Smooth muscle cell of the brain vasculature (primary cell): ENCODE data around the gene BEAN1.

Source experiments
- DNase-seq: peaks from one replicate; pipeline ENCODE4 v3.0.0-alpha.2; 2012; ENCODE audit warnings: low read depth, low spot score

The BEAN1 gene, protein sequence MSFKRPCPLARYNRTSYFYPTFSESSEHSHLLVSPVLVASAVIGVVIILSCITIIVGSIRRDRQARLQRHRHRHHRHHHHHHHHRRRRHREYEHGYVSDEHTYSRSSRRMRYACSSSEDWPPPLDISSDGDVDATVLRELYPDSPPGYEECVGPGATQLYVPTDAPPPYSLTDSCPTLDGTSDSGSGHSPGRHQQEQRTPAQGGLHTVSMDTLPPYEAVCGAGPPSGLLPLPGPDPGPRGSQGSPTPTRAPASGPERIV

DNA sequence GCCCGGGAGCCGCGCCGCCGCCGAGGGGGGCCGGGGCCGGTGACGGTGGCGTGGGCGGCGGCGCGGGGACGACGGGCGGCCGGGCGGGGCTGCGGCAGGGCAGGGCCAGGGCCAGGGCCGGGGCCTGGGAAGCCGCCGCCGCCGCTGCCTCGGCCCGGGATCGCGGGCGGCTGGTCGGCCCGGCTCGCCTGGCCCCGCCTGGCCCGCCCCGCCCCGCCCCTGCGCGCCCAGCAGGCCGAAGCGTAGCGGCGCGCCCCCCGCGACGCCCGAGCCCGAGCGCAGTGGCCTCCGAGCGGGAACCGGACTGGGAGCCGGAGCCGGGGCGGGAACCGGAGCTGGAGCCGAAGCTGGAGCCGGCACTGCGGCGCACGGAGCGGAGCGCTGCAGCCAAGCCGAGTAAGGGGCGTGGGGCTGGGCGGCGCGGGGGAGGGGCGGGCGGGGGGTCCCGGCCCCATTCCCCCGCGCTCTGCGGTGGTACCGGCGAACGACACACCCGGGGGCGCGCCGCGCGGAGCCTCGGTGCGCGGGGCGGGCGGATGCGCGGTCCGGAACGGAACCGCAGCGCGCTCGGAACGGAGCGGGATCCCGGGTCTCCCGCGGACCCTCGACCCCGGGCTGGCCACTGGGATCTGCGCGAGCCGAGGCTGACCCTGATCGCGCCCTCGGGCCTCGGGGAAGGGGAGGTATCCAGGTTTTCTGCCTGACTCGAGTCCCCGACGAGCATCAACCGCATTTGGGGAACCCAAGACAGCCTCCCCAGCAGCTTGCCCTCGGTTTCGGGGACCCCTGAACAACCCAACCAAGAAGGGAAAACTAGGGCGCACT, at the start of gene BEAN1:
Gene BEAN1 (plus strand): TSS at position 260 of the 825 bp plus-strand sequence. CDS start 10,382 bp downstream, outside the sequence.
- DNase-seq = no peak

DNA sequence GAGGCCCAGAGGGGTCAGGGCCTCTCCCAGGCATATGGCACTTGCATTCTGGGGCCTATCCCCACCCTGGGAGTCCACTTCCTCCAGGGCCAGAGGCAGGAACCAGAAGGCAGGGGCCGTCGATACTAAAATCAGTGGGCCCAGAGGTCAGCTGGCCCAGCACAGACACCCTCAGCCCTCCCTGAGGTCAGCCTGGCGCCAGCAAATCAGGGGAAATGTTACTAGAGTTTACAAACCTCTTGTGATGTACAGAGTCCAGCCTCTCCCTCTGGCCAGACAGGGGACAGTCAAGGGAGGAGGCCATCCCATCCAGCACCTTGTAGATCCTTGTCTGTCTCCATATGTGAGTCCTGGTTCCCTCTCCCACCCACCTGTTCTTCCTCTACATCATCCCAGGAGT, 49.8 kb upstream of the BEAN1 start:
- DNase-seq = no peak

DNA sequence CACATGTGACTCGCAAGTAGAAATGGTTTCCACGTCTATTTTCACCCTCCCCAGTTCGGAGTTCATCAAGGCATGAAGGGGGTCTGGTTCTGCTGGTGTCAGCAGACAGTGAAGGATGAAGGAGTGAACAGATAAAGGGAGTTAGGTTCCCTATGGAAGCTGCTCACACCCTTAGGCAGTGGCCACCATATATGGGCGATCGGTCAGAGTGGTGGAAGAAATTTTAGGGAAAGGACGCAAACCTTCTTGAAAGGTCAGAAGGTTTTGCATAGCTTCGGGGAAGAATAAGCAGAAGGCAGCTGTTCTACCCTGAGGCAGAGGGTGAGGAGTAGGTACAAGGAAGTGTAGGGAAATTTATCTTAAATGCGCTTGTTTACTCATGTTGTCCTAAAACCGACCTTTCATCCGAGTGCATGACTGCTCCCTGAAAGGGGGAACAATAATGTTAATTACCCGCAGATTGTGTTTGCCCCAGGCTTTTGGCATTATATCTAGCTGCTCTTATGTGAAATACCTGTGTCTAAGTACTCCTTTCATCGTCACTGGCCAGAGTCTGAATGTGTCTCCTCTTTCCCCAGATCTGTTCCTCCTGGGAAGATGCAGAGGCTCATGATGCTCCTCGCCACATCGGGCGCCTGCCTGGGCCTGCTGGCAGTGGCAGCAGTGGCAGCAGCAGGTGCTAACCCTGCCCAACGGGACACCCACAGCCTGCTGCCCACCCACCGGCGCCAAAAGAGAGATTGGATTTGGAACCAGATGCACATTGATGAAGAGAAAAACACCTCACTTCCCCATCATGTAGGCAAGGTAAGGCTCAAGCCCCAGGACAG, 48.1 kb upstream of the BEAN1 start:
- no peak for DNase-seq

DNA sequence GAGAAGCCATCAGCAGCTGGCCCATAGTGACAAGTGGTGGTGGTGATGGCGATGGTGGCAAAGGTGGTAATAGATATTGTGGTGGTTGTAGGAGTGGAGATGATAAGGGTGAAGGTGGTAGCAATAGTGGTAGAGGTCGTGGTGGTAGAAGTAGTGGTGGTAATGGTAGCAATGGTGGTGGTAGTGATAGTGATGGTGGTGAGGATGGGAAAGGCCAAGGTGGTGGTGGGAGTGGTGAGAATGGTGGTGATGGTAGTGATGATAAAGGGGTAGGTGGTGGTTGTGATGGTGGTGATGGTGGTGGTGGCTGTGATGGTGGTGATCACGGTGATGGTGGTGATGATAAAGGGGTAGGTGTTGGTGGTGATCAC, 47.5 kb upstream of the BEAN1 start:
- DNase-seq = no peak

DNA sequence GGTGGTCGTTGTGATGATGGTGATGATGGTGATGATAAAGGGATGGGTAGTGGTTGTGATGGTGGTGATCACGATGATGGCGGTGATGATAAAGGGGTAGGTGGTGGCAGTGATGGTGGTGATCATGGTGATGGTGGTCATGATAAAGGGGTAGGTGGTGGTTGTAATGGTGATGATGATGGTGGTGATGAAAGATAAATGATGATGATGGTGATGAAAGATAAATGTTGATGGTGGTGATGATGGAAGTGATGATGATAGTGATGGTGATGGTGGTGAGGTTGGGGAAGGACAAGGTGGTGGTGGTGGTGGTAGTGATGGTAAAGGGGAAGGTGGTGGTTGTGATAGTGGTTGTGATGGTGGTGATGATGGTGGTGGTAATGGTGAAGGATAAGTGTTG, 46.7 kb upstream of the BEAN1 start:
- DNase-seq = no peak

DNA sequence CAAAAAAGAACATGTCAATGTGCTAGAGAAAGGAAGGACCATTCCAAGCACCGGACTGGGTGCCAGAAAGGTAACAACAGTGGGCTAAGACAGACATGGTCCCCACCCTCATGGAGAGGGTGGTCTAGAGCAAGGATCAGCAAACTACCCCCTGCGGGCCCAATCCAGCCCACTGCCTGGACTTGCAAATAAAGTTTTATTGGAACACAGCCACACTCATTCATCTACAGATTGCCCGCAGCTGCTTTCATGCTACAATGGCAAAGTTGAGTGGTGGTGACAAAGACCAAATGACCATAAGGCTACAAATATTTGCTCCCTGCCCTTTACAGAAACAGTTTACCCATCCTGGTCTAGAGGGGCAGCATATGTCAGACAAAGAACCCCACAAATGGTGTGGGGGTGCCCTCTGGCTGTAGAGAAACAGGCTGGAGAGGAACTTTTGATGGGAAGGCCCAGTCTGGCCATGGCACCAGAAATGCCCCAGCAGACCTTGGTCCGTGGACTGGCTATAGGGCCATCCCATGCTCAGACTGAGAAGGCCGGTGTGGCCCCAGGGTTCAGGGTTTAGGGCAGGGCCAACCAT, 45.4 kb upstream of the BEAN1 start:
- DNase-seq = no peak

DNA sequence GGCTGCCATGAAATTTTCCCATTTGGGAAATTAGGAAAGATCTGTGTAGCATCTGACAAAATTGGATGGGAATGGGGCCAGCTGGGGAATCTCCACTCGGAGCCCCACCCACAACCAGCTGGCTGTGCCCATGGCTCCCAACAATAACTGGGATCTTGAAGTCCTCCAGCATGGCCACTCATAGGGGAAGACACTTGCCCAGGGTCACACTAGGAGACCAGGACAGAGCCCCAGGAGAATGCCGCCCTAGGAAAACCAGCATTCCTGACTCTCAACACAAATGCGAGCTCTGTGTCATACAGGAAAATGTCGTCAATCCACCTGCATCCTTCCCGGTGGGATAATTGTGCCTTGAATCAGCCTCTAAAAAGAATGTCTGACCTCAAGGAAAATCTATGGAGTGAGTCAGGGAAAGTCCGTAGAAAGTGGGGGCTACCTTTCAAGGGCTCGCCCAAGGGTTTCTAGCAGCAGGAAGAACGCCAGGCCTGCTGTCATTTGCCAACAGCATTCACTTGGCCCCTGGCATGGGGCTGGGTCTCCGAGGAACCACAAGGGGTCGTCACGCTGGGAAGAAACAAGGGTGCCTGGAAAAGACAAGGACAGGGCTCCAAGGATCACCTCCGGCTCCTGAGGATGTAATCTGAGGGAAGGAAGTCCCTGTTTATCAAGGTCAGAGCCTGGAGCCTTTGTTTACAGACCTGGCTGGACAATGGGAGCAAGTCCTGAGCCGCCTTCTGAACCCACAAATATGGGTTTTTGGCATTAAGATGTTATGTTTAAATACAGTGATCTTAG, 44.7 kb upstream of the BEAN1 start:
- no peak for DNase-seq

DNA sequence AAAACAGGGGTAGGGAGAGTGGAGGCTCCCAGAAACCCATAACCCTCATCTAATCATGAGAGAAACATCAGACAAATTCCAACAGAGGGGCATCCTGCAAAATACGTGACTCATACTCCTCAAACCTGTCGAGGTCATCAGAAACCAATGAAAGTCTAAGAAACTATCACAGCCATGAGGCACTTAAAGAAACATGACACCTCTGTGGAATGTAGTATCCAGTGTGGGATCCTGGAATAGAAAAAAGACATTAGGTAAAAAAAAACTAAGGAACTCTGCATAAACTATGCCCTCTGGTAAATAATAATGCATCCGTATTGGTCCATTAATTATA, 44.2 kb upstream of the BEAN1 start:
- no peak for DNase-seq

DNA sequence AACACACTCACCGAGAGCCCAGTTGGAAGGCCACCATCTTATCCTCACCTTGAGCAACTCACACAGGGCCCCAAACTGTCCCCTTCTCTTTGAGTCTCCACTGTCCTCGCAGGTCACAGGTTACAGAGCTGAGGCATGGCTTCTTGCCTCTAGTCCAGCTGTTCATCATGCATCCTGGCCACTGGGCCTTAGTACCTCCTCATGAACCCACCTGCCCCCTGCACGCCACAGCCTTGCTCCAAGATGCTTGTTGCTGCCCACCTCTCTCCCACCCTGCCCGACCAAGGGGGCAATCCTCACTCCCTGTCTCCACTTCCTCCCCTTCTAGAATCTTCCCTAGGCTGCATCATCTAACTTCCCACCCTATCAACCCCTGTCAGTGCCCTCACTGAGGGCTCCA, 43.5 kb upstream of the BEAN1 start:
- no peak for DNase-seq

DNA sequence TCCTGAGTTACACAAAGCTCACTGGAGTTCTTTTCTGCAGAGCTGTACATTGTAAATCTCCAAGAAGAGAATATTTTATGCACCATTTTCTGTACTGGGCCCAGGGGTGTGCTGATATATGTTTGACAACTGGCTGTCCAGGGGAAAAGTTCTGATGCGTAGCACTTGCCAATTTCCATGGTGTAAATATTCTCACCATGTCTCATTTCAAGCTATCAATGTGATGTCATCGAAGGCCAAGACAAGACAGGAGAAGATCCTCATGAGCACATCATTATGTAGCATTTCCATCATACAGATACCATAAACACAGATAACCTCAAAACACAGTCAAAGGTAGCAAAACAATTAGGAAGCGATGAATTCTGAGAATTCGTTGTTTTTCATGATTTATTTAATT, 41.7 kb upstream of the BEAN1 start:
- DNase-seq = no peak

DNA sequence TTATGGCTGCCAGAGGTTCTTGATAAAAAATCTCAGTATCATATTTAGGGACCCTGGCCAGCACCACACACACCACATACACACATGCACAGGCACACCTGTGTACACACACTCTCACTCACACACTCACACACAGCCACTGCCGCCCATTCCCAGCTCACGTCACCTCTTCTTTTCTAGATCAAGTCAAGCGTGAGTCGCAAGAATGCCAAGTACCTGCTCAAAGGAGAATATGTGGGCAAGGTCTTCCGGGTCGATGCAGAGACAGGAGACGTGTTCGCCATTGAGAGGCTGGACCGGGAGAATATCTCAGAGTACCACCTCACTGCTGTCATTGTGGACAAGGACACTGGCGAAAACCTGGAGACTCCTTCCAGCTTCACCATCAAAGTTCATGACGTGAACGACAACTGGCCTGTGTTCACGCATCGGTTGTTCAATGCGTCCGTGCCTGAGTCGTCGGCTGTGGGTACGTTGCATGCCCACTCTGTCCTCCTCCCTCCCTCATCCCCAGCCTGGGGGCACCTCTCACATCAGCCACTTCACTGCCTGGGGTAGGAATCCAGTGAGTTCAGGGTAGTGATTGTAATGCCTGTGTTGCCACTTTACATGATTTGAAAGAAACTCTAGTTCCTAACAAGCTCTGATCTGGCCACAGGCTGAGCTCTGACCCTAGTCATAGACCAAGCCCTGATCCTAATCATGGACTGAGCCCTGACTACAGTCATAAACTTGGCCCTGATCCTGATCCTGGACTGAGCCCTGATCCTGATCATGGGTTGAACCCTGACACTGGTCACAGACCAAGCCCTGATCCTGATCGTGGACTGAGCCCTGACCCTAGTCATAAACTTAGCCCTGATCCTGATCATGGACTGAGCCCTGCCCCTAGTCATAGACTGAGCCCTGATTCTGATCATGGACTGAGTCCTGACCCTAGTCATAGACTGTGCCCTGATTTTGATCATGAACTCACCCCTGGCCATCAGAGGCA, 40.2 kb upstream of the BEAN1 start:
- no peak for DNase-seq

DNA sequence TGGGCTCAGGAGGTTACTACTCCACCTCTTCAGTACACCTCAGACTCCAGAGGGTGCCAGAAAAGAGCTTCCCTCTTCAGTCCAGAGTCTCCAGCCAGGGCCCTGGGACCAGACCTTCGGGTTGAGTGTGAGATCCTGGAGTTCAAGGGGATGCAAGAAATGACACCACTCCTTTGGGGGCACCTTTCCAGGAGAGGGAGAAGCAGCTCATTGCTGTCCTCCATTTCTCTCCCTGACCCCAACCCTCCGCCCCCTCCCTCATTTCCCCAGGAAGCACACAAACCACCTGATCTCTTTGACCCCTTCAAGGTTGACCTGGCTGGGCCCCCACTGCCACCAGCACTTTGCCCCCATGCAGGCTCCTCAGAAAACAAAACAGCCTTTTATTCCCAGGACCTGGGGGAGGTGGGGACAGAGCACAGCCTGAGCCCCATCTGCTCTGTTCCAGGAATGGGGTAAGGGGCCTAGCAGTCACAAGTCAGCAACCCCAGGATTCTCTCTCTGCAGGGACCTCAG, 39.2 kb upstream of the BEAN1 start:
- DNase-seq = no peak

DNA sequence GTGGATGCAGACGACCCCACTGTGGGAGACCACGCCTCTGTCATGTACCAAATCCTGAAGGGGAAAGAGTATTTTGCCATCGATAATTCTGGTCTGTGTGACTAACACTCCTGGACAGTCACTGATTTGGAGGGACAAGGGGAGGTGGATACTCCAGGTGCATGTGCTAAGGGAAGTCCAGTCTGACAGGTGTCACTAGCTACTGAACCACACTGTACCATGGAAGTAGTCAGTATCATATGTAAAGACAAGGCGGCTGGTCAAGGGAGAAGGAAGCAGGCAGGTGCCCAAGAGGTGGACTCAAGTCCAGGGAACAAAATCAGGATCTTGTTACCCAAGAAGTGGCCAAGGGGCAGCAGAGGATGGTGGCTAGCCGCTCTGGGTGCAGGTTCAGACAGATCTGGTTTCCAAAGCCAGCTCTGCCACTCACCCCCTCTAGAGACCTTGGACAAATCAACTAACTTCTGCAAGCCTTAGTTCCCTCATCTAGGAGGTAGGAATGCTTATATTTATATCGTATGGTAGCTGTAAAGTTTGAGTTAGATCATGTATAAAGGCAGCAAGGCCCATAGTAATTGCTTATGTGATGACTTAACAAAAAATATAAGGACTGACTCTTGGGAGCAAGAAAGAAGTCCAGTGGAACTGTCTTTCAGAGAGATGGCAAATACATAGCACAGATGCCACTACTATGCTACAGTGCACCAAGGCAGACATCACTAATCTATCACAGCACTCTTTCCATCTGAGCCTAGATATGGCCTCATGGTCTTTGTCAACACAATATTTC, 38.5 kb upstream of the BEAN1 start:
- no peak for DNase-seq

DNA sequence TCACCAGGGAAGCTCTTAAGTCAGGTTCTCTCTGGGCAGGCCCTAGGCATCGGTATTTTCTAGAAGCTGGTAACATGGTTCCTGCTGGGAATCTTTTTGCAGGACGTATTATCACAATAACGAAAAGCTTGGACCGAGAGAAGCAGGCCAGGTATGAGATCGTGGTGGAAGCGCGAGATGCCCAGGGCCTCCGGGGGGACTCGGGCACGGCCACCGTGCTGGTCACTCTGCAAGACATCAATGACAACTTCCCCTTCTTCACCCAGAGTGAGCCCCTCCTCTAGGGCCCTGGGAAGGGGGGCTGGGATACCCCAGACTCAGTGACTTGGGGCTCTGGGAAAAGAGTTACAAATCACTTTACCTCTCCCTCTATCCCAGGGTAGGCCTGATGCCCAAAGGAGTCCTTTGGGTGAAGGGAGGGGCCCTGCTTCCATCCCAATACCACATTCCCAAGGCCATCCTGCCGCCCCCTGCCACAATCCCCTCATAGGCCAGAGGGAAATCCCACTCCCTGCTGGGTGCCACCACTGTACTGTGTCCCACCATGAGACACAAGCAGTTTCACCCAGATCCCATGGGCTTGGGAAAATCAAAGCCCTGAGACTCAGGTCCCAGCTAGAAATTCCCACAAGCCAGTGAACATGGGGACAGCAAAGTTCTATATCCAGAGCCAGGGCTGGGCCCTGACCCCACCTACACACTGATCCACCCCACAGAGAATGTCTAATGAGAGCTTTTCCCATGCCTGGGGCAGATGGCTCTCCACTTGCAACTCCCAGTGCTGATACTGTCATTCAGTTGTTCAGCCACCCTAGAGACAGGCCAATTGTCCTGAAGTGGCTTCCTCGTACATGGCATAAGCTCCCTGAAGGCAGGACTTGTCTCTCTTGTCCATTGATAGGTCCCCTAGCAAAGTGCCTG, 37.6 kb upstream of the BEAN1 start:
- DNase-seq = no peak

DNA sequence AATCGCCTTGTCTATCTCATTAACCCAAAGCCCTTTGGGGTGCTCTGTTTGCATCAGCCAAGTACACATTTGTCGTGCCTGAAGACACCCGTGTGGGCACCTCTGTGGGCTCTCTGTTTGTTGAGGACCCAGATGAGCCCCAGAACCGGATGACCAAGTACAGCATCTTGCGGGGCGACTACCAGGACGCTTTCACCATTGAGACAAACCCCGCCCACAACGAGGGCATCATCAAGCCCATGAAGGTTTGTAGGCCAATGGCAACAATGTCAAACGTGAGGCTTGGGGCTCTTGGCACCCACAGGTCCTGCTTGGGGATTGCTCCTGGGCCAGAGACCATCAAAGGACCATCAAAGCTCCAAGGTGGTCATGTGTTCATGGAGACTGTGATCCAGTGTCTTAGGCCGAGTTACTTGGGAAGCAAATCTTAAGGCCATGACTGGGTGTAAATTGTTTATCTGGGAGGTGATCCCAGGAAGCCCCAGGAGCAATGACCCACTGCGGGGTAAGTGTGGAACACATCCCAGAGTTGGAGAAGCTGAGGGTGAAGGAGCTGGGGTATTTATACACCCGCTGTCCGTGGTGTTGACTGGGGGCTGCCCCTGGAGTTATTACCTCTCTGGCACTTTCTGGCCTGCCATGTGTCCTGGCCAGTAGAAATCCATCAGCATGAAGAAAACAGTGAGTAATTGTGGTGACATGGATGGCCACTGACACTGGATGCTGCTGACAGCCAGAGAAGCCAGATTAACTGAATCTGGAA, 36.6 kb upstream of the BEAN1 start:
- DNase-seq = no peak

DNA sequence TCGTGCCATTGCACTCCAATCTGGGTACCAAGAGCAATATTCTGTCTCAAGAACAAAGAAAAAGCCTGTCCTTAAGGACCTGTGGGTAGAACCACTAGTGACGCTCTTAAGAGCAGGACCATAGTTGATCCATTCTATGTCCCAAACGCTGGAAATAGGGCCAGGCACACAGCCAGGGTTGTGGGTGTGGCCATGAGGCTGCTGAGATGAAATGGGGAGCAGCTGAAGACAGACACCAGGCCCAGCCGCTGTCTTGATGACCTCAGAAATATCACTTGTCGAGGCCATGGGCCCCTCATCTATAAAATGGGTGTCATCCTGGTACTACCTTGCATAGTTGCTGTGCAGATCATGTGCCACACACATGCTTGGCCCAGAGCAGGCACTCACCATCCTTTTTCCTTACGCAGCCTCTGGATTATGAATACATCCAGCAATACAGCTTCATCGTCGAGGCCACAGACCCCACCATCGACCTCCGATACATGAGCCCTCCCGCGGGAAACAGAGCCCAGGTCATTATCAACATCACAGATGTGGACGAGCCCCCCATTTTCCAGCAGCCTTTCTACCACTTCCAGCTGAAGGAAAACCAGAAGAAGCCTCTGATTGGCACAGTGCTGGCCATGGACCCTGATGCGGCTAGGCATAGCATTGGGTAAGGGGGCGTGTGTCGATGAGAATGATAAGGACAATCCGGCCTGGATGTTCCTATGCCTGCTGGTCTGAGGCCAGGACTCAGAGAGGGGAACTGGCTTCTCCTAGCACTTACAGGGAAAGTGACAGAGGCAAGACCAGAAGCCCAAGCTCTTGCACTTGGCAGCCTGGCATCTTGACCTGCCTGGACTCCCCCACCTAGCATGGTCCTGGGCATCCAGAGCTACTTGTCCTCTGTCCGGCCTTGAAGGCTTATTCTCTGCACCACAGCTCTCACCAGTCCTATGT, 35.1 kb upstream of the BEAN1 start:
- DNase-seq = no peak
